ENCODE data around the gene PRKG1. TPM values are rescaled to one million over a fixed set of nuclear protein-coding genes. Genes with fewer than 3 reads are reported as not detected.
"Not testable (repeated sequence)": the region's sequence is repeated elsewhere in the genome, so short reads cannot be mapped to it uniquely, and the experiment has no call there.

Gene PRKG1
- total RNA-seq, 1 donor: 1.2 TPM

DNA sequence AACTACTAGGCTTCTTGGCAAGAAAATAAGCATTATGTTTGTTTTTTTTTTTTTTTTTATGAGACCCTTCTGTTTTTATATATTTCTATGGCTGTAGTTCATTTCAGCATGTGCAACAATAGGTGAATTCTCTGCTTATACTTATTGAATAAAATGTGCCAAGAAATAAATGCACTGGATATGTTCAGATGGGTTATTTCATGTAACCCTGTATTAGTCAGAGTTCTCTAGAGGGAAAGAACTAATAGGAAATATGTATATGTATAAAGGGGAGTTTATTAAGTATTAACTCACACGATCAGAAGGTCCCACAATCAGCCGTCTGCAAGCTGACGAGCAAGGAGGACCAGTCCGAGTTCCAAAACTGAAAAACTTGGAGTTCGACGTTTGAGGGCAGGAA is 332.3 kb downstream of the PRKG1 start:
- Histone ChIP-seq H3K4me3 (ENCODE audit: low read length) (no peak overlapping the region), H3K9me3 (ENCODE audit: low read depth, low read length) (no peaks in the 10 kb centered on the region), H3K4me1 (ENCODE audit: insufficient read depth, low read length) (no peaks in the 10 kb centered on the region), H3K27me3 (ENCODE audit: insufficient read depth, low read length) (no peaks in the 10 kb centered on the region)

DNA sequence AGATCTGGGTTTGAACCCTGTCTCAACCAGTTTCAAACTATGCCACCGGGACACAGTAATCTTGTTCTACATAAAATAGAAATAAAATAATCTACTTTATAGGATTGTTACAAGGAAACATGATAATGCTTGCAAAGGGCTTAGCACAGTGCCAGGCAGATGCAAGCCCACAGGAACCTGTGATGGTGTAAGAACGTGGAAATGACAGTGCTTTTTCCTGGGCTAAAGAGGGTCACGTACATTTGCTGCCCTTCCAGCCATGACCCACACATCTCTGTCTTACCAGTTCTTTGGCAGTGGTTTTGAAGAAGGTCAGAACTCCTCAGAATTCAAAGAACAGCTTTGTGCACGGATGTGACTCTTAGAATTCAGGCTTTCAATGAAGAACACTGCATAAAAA is 342.2 kb downstream of the PRKG1 start:
- H3K4me1 ChIP-seq (ENCODE audit: insufficient read depth, low read length): no peaks in the 10 kb centered on the region
- H3K27me3 ChIP-seq (ENCODE audit: insufficient read depth, low read length): no peaks in the 10 kb centered on the region
- H3K4me3 ChIP-seq (ENCODE audit: low read length): no peak overlapping the region

DNA sequence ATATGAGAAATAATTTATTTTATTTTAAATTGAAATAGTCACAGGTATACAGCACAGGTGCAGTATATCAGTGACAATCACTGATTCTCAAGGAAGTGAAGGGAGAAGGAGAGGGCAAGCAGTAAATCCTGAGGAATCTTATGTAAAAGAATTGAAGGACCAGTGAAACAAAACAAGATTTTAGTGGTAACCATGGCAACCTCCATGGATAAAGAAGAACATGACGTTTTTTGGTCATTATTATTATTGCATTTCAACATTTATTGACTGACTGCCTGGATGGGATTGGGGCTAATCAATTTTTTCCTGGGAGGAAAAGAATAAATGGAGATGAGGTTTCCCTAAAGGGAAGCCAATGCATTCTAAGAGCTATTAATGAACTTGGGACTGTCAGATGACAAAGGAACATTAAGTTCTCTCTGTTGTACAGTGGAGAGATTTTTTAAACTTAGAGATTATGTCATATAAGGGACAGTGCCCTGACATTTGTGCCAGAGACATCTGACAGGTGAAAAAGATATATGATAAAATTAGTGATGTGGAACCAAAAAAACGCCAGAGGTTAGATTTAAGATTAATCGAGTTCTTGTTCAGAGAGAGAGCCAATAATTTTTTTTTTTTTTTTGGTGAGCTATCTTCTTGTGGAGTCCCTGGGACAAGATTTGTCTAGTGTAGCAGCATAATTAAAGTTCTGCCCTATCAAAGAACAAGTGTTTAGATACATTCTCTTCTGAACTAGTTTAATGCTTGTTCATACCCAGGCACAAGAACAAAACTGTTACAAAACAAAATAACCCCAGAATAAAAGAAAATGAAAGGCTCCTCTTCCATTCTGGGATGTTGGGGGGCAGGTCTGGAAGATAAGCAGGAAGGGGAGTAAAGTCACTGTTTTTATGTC is 345.2 kb downstream of the PRKG1 start:
- Histone ChIP-seq H3K9me3 (ENCODE audit: low read depth, low read length) (no peaks in the 10 kb centered on the region), H3K4me3 (ENCODE audit: low read length) (no peak overlapping the region), H3K4me1 (ENCODE audit: insufficient read depth, low read length) (no peaks in the 10 kb centered on the region), H3K27me3 (ENCODE audit: insufficient read depth, low read length) (no peaks in the 10 kb centered on the region)

More for the DNA sequence above, 342.2 kb downstream of the PRKG1 start:
- H3K9me3 ChIP-seq (ENCODE audit: low read depth, low read length): no peaks in the 10 kb centered on the region

DNA sequence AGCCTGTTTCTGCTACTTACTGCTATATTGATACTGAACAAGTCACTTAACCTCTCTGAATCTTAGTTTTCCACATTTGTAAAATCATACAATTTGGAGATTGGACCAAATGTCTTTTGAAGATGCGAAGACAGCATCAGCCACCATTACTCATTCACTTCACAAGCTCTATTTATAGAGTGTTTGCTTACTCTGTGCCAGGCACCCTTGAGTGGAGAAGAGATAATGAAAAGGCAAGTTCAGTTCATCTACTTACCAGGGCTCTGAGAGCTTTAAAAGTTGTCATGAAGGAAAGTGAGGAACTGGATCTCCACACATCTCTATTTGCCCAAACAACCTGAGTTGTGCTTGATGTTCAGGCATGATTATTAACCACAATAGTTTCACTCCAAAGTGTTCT is 347.6 kb downstream of the PRKG1 start:
- Histone ChIP-seq H3K4me1 (ENCODE audit: insufficient read depth, low read length) (no peaks in the 10 kb centered on the region), H3K9me3 (ENCODE audit: low read depth, low read length) (no peaks in the 10 kb centered on the region), H3K4me3 (ENCODE audit: low read length) (no peak overlapping the region), H3K27me3 (ENCODE audit: insufficient read depth, low read length) (no peaks in the 10 kb centered on the region)

DNA sequence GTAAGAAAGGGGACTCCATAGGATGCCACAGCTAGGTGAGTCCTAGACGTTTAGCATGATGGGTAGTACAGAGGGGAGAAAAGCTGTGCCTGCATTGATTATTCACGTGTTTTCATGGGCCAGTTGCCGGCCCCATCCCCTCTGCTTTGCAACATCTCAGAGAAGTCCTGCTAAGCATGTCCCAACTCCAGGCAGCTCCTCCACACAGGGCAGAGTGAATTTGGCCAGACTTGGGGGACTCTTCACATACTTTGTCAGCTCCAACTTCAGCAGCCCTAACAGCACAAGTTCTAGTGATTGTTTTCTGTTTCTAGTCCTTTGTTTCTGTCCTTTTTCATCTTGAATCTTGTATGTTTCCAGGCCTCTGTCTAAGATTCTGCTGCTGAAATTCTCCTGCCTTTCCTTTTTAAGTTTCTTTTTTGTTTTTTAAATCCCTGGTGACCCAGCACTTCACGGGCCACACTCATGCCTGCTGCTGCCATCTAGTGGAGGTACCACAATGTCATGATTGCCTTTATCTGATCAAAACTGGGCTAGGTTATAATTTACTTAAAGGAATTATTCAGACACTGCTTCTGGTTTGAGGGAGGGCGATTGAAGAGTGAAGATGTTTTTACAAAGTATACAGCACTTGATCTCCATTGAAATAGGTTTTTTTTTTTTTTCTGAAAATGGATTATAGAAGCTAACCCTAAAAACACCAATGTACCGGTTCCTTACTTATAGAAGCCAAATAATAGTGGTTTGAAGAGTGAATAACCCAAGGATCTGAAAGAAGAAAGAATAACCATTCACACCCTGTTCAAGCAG is 348.2 kb downstream of the PRKG1 start:
- Histone ChIP-seq H3K4me1 (ENCODE audit: insufficient read depth, low read length) (no peaks in the 10 kb centered on the region), H3K27me3 (ENCODE audit: insufficient read depth, low read length) (no peaks in the 10 kb centered on the region), H3K9me3 (ENCODE audit: low read depth, low read length) (no peaks in the 10 kb centered on the region), H3K4me3 (ENCODE audit: low read length) (no peak overlapping the region)

DNA sequence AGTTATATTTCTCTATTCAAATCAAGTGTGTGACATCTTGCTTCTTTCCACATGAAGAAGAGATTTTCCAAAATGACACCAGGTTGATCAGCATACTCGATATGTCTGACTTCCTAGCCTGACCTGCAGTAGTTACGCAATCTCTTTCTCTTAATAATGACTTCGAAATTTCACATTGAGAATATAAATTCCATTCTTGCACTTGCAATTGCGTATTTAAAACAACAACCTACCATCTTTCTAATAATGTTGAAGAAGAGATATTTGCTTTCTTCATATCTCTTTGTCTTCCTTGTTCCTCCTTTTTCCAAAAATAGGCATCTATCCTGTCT is 348.8 kb downstream of the PRKG1 start:
- no peaks in the 10 kb centered on the region for H3K27me3 ChIP-seq (ENCODE audit: insufficient read depth, low read length)
- H3K4me1 ChIP-seq (ENCODE audit: insufficient read depth, low read length): no peaks in the 10 kb centered on the region
- no peaks in the 10 kb centered on the region for H3K9me3 ChIP-seq (ENCODE audit: low read depth, low read length)
- H3K4me3 ChIP-seq (ENCODE audit: low read length): no peak overlapping the region

DNA sequence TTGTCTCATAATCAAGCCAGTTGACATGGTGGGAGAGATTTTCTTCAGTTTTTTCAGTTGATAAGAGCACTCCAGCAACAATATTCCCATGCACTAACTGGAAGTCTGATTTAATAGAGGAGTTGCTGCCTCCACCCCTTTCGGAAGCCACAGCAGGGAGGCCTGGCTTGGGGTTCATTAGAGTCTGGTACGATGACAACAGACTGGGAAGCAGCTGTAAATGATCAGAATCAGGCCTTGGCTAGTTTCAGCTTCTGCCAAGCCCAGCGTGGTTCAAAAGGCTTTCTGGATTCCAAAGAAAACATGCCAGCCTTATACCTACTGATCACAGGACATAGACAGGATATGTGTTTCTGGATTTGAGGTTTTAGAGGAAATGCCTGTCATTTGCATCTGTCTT is 351.1 kb downstream of the PRKG1 start:
- H3K4me3 ChIP-seq (ENCODE audit: low read length): no peak overlapping the region
- H3K4me1 ChIP-seq (ENCODE audit: insufficient read depth, low read length): no peaks in the 10 kb centered on the region
- no peaks in the 10 kb centered on the region for H3K9me3 ChIP-seq (ENCODE audit: low read depth, low read length)
- H3K27me3 ChIP-seq (ENCODE audit: insufficient read depth, low read length): no peaks in the 10 kb centered on the region

DNA sequence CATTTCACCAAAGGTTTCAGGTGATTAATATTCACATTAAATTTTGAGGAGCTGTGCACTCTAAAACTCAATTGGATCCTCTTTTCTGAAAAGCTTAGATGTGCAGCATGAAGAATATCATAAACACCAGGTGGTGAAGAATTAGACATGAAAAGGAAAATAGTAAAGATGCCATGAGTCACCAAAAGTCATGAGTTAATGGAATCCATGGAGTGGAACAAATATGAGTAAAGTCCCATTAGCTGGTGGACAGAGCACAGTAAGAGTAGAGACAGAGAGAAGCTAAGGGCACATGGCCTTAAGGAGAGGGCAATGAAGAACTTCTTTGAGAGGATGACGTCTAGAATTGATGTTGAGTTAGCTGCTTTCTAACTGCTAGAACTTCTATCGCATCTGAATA is 353.5 kb downstream of the PRKG1 start:
- Histone ChIP-seq H3K4me3 (ENCODE audit: low read length) (no peak overlapping the region), H3K27me3 (ENCODE audit: insufficient read depth, low read length) (no peaks in the 10 kb centered on the region), H3K9me3 (ENCODE audit: low read depth, low read length) (no peaks in the 10 kb centered on the region), H3K4me1 (ENCODE audit: insufficient read depth, low read length) (no peaks in the 10 kb centered on the region)

DNA sequence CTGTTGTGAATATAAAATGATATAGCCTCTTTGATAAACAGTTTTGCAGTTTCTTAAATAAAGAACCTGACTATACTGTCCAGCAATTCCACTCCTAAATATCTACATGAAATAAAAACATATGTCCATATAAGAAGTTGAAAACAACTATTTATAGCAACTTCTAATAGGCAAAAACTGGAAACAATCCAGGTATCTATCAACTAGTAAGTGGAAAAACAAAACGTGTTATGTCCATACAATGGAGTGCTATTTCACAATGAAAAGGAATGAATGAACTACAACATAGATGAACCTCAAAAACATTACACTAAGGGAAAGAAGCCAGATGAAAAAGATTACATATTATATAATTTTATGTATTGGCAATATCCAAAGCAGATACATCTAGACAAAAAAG is 356.2 kb downstream of the PRKG1 start:
- no peak overlapping the region for H3K4me3 ChIP-seq (ENCODE audit: low read length)
- H3K4me1 ChIP-seq (ENCODE audit: insufficient read depth, low read length): no peaks in the 10 kb centered on the region
- no peaks in the 10 kb centered on the region for H3K27me3 ChIP-seq (ENCODE audit: insufficient read depth, low read length)
- no peaks in the 10 kb centered on the region for H3K9me3 ChIP-seq (ENCODE audit: low read depth, low read length)

DNA sequence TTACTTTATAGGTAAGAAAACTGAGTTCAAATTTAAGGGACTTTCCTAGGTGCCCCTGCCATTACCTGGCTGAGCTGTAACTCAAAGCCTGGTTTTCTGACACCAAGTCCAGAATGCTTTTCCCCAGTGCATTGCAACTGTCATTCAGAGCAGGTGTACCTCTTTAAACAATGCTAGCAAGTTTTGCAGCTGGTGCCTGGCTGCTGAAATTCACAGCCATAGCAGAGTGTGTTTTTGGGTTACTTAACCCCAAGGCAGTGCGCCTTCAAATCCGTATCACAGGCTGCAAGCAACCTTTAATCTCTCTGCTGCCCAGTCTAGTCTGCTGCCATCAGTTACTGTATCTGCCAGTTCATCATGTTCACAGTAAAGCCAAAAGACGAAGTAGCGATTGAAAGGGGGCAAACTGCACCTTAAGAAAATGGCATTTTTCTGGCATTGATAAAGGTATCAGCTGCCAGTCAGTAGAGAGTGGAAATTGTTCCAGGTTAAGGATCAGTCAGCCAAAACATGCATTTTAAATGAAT is 359.7 kb downstream of the PRKG1 start:
- Histone ChIP-seq H3K4me1 (ENCODE audit: insufficient read depth, low read length) (no peaks in the 10 kb centered on the region), H3K4me3 (ENCODE audit: low read length) (no peak overlapping the region), H3K9me3 (ENCODE audit: low read depth, low read length) (no peaks in the 10 kb centered on the region), H3K27me3 (ENCODE audit: insufficient read depth, low read length) (no peaks in the 10 kb centered on the region)

DNA sequence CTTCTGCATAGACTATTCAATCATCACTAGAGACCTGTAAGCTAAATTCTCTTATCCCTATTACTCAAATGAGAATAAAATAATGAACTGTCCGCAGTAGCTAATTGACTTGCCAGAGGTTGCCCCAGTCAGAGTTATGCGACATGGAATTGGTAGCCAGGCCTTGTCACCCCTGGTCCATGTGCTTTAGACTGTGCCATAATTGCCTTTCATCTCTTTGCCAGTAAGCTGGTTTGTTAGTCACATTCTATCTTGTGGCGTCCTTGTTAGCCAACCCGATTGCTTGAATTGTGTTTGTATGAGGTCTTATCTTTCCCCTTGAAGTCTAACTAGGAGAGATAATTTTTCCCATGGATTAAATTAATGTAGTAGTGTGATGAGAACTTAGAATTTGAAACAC is 362.5 kb downstream of the PRKG1 start:
- no peak overlapping the region for H3K4me3 ChIP-seq (ENCODE audit: low read length)
- H3K4me1 ChIP-seq (ENCODE audit: insufficient read depth, low read length): no peaks in the 10 kb centered on the region
- no peaks in the 10 kb centered on the region for H3K9me3 ChIP-seq (ENCODE audit: low read depth, low read length)
- no peaks in the 10 kb centered on the region for H3K27me3 ChIP-seq (ENCODE audit: insufficient read depth, low read length)

DNA sequence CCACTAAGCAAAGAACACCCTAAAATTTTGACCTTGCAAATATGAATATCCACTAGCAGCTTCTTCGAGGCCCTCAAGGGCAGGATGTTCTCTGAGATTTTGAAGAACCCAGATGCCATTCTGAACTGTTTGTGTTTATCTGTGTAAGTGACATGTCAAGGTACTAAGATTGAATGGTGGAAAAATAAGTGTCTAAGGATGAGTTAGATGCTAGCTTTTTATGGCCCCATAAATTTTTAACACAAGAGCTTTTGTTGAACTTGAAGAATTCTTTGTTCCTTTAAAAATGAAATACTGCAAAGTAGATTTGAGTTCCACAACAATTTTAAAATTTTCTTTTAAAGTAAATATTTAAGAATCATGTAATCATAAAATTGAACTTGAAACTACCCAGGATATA is 365.4 kb downstream of the PRKG1 start:
- H3K4me1 ChIP-seq (ENCODE audit: insufficient read depth, low read length): no peaks in the 10 kb centered on the region
- H3K4me3 ChIP-seq (ENCODE audit: low read length): no peak overlapping the region
- H3K27me3 ChIP-seq (ENCODE audit: insufficient read depth, low read length): no peaks in the 10 kb centered on the region
- H3K9me3 ChIP-seq (ENCODE audit: low read depth, low read length): no peaks in the 10 kb centered on the region

DNA sequence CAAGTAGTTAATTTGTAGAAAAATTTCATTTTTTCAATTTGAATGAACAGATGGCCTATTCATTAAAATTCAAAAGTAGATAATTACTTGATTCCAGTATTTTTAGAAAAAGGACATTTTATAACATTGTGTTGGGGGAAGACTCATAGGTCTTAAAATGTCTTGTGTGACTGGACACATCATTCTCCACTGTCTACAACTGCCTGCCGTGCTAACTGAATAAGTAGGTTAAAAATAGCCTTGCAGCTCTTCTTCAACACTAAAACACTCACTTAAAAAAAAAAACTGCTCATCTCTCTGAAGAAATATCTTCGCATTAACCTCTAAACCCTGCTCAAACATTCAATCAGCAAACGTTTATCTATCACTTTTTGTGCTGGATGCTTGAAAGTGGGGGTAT is 371.3 kb downstream of the PRKG1 start:
- no peaks in the 10 kb centered on the region for H3K4me1 ChIP-seq (ENCODE audit: insufficient read depth, low read length)

DNA sequence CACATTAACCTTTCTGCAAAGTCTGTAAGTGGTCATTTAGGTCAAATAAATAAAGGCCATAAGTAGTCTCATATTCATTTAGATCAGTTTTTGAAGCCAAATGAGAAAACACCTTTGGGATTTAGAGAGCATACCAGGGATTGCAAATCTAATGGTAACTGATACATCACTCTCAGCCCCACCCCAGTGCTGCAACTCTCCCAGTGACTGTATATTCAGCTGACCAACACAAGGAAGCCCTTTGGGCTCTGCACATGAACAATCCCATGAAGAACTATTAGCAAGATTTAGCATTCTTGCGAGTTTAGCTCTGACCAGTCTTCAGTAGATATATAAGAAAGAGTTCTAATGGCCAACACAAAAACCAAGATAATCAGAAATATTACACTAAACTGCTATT is 372.8 kb downstream of the PRKG1 start:
- Histone ChIP-seq H3K4me3 (ENCODE audit: low read length) (no peak overlapping the region), H3K27me3 (ENCODE audit: insufficient read depth, low read length) (no peaks in the 10 kb centered on the region), H3K9me3 (ENCODE audit: low read depth, low read length) (no peaks in the 10 kb centered on the region), H3K4me1 (ENCODE audit: insufficient read depth, low read length) (no peaks in the 10 kb centered on the region)

More for the DNA sequence above, 371.3 kb downstream of the PRKG1 start:
- H3K27me3 ChIP-seq (ENCODE audit: insufficient read depth, low read length): no peaks in the 10 kb centered on the region
- no peaks in the 10 kb centered on the region for H3K9me3 ChIP-seq (ENCODE audit: low read depth, low read length)
- H3K4me3 ChIP-seq (ENCODE audit: low read length): no peak overlapping the region

DNA sequence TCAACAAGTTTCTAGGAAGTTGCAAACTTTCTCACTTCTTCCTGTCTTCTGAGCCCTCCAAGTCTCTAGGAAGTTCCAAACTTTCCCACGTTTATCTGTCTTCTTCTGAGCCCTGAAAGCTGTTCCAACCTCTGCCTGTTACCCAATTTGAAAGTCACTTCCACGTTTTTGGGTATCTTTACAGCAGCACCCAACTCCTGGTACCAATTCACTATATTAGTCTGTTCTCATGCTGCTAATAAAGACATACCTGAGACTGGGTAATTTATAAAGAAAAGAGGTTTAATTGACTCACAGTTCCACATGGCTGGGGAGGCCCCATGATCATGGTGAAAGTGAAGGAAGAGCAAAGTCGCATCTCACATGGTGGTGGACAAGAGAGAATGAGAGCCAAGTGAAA is 381.5 kb downstream of the PRKG1 start:
- H3K4me3 ChIP-seq (ENCODE audit: low read length); H3K4me1 ChIP-seq (ENCODE audit: insufficient read depth, low read length); H3K9me3 ChIP-seq (ENCODE audit: low read depth, low read length); H3K27me3 ChIP-seq (ENCODE audit: insufficient read depth, low read length): not testable (repeated sequence)
